GM18951 (cell line): ENCODE measurements around the gene SNX30.

ENCODE experiments used
- POLR2A ChIP-seq: IDR thresholded peaks from 4 replicates; pipeline ENCODE4 v1.6.1; 2011; ENCODE audit warnings: mild to moderate bottlenecking; ENCODE audit not compliant: insufficient read length, insufficient read depth; ENCODE audit errors: extremely low read depth
- in situ Hi-C: fragments of 300-500 bp; cut with MboI; formaldehyde crosslinking; loops from one replicate; pipeline ENCODE4 v1.12.0; 2022; ENCODE audit warnings: low sequenced_read_pairs, mixed read lengths, inconsistent platforms; ENCODE audit not compliant: unreplicated experiment

The SNX30 gene

GRCh38 chr9:112852741-112853504, 102.4 kb downstream of the SNX30 start:
- in situ Hi-C loops: no loop called here
- no peak for TF ChIP-seq POLR2A

GRCh38 chr9:112853882-112854585, 103.5 kb downstream of the SNX30 start:
- in situ Hi-C loops: no loop called here
- TF ChIP-seq POLR2A: no peak

- no peak for TF ChIP-seq POLR2A
- in situ Hi-C loops: no loop called here
Observed at GRCh38 chr9:112854657-112855056, 104.1 kb downstream of the SNX30 start.

GRCh38 chr9:112856200-112856599, 105.6 kb downstream of the SNX30 start:
- in situ Hi-C loops: no loop called here
- TF ChIP-seq POLR2A: no peak

GRCh38 chr9:112856843-112857242, 106.3 kb downstream of the SNX30 start:
- in situ Hi-C loops: no loop called here
- no peak for TF ChIP-seq POLR2A

GRCh38 chr9:112858005-112858404, 107.4 kb downstream of the SNX30 start:
- TF ChIP-seq POLR2A: no peak
- in situ Hi-C loops: no loop called here

GRCh38 chr9:112858625-112859147, 108.1 kb downstream of the SNX30 start:
- no peak for TF ChIP-seq POLR2A
- in situ Hi-C loops: no loop called here

GRCh38 chr9:112860451-112860850, 109.9 kb downstream of the SNX30 start:
- in situ Hi-C loops: no loop called here
- TF ChIP-seq POLR2A: no peak

- TF ChIP-seq POLR2A: no peak
- in situ Hi-C loops: no loop called here
Observed at GRCh38 chr9:112861155-112861554, 110.6 kb downstream of the SNX30 start.

GRCh38 chr9:112861638-112862555, 111.3 kb downstream of the SNX30 start:
- in situ Hi-C loops: no loop called here
- no peak for TF ChIP-seq POLR2A

GRCh38 chr9:112863214-112863613, 112.7 kb downstream of the SNX30 start:
- no peak for TF ChIP-seq POLR2A
- in situ Hi-C loops: no loop called here

GRCh38 chr9:112863746-112864145, 113.2 kb downstream of the SNX30 start:
- no peak for TF ChIP-seq POLR2A
- in situ Hi-C loops: no loop called here

- TF ChIP-seq POLR2A: no peak
- in situ Hi-C loops: no loop called here
Observed at GRCh38 chr9:112864403-112864802, 113.8 kb downstream of the SNX30 start.
